Esophagus squamous epithelium (tissue), 5 donors: ENCODE measurements around the gene ZNF521. TPM values are rescaled to one million over a fixed set of nuclear protein-coding genes. Genes with fewer than 3 reads are reported as not detected.
"Not testable (repeated sequence)": the region's sequence is repeated elsewhere in the genome, so short reads cannot be mapped to it uniquely, and the experiment has no call there.

Experiments used
- DNase-seq: peaks from one replicate; lab custom pipeline; 2025; lab: John Stamatoyannopoulos, UW
- H3K27ac ChIP-seq, 4 donors: fragments of 200-600 bp; sonication (generic); one replicate each; pipeline ENCODE4 v1.5.1; 2016 to 2019; ENCODE audit warnings: mild to moderate bottlenecking in 1 of 4
- H3K27me3 ChIP-seq, 4 donors: fragments of 200-600 bp; sonication (generic); 1 replicate in 3 of 4; 2 replicates in 1 of 4; pipeline versions ENCODE4 v1.5.1 to v1.6.0; 2017 to 2021; ENCODE audit warnings: antibody characterized with exemption in 1 of 4
- H3K36me3 ChIP-seq, 3 donors: fragments of 200-600 bp; sonication (generic); one replicate each; pipeline ENCODE4 v1.5.1; 2016 to 2019
- H3K4me1 ChIP-seq, 3 donors: fragments of 200-600 bp; sonication (generic); one replicate each; pipeline ENCODE4 v1.5.1; 2017 to 2019
- H3K4me3 ChIP-seq, 4 donors: fragments of 200-600 bp; sonication (generic); 1 replicate in 3 of 4; 2 replicates in 1 of 4; pipeline ENCODE4 v1.5.1; 2016 to 2019; ENCODE audit warnings: mild to moderate bottlenecking in 2 of 4, moderate library complexity in 1 of 4
- H3K9me3 ChIP-seq, 3 donors: fragments of 200-600 bp; sonication (generic); one replicate each; pipeline ENCODE4 v1.5.1; 2016 to 2019
- POLR2A ChIP-seq, 4 donors: fragments of 450-650 bp; IDR thresholded peaks; one replicate each; pipeline ENCODE4 v1.6.1; 2017; ENCODE audit warnings: antibody characterized with exemption in 4 of 4, mild to moderate bottlenecking in 4 of 4, moderate library complexity in 3 of 4
- WGBS, 2 donors: methylation state at CpG; one replicate each; pipeline ENCODE4 v1.1.5; 2018; 5-methylcytosine and 5-hydroxymethylcytosine counted together
- intact Hi-C: fragments of 100-400 bp; cut with DNase I; formaldehyde crosslinking; loops from one replicate; pipeline ENCODE4 v1.15.0; 2022
- total RNA-seq, 4 donors: library from RNA; depleted of rRNA; stranded (reverse); fragments of >200 nt; gene quantifications; one replicate each; pipeline ENCODE4 v1.1.0, GENCODE V29; 2016
- TF ChIP-seq, protein P1 (sequence below), 6 experiments: fragments of 450-650 bp in 4 of 6; fragments of 200-600 bp in 2 of 6; sonication (generic) in 2 of 6; IDR thresholded peaks; one replicate each; pipeline ENCODE4 v1.5.1; 2016 to 2019; ENCODE audit warnings: antibody characterized with exemption in 6 of 6, mild to moderate bottlenecking in 4 of 6, moderate library complexity in 4 of 6
- donor health status: DM: yes; HTN: yes; CAD: no.

The ZNF521 gene
- total RNA-seq, 4 donors from 2014 or later = 0.68 to 11.3 (median 4.7) TPM

DNA sequence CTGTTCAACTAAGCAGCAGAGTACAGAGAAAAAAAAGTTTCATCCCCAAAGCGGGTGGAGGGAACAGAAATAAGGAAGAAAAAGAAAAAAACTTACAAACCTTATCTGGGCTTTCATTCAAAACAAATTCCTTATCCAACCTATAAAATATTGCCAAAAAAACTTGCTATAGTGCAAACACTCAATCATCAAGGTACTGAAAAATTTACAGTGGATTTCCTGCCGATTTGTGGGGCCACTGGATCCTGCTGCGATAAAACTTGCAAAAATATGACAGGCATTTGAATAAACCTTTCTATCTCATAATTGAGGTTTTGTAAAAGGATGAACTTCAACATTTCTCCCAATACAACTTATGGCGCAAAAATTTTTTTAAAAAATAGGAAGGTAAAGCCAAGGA, 77.0 kb downstream of the ZNF521 start:
- no peak overlapping the region for H3K4me3 ChIP-seq
- H3K4me1 ChIP-seq = peaks cover 0 to 13% (median 0%) of the 10 kb centered on the region in 3 donors
- TF ChIP-seq, protein P1, sequence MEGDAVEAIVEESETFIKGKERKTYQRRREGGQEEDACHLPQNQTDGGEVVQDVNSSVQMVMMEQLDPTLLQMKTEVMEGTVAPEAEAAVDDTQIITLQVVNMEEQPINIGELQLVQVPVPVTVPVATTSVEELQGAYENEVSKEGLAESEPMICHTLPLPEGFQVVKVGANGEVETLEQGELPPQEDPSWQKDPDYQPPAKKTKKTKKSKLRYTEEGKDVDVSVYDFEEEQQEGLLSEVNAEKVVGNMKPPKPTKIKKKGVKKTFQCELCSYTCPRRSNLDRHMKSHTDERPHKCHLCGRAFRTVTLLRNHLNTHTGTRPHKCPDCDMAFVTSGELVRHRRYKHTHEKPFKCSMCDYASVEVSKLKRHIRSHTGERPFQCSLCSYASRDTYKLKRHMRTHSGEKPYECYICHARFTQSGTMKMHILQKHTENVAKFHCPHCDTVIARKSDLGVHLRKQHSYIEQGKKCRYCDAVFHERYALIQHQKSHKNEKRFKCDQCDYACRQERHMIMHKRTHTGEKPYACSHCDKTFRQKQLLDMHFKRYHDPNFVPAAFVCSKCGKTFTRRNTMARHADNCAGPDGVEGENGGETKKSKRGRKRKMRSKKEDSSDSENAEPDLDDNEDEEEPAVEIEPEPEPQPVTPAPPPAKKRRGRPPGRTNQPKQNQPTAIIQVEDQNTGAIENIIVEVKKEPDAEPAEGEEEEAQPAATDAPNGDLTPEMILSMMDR (IDR thresholded peaks at IDR 0.05) = no peak
- no peak for TF ChIP-seq POLR2A (IDR thresholded peaks at IDR 0.05)
- intact Hi-C loops = no loop called here
- no peaks in the 10 kb centered on the region for H3K36me3 ChIP-seq
- DNase-seq = no peak
- no peaks in the 10 kb centered on the region for H3K27me3 ChIP-seq
- no peaks in the 10 kb centered on the region for H3K9me3 ChIP-seq
- WGBS, 2 donors = 77 to 86% methylated on average over 4 of the region's 4 CpGs
- no peak overlapping the region for H3K27ac ChIP-seq

DNA sequence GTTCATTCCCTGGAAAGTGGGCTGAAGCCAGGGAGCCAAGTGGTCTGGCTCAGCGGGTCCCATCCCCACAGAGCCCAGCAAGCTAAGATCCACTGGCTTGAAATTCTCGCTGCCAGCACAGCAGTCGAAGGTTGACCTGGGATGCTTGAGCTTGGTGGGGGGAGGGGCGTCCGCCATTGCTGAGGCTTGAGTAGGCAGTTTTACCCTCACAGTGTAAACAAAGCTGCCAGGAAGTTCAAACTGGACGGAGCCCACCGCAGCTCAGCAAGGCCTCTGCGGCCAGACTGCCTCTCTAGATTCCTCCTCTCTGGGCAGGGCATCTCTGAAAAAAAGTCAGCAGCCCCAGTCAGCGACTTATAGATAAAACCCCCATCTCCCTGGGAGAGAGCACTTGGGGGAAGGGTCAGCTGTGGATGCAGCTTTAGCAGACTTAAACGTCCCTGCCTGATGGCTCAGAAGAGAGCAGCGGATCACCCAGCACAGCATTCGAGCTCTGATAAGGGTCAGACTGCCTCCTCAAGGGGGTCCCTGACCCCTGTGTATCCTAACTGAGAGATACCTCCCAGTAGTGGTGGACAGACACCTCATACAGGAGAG, 84.9 kb downstream of the ZNF521 start:
- H3K4me1 ChIP-seq, H3K27me3 ChIP-seq, H3K4me3 ChIP-seq, intact Hi-C loops, H3K36me3 ChIP-seq, DNase-seq, H3K27ac ChIP-seq, H3K9me3 ChIP-seq: not testable (repeated sequence)
- WGBS, 2 donors = 68 to 95% methylated on average over 4 to 5 of the region's 12 CpGs

DNA sequence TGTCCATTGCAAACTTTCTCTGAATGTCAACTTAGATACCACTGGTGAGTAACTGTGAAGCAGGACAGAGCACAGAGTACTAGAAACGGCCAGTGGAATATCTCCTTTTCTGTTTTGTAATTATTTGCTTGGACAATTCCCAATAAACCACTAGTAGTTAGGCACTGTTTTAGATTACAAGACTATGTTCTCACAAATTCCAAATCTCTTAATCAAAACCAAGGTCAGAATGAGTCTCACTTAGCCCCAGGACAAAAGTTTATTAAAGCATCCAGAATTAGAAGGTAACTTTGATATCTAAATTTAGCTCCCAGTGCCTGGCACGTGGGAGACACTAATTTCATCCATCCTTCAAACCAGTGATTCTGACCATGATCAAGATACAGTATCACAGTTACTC, 89.0 kb downstream of the ZNF521 start:
- Histone ChIP-seq H3K9me3 (no peaks in the 10 kb centered on the region), H3K27ac (no peak overlapping the region), H3K36me3 (no peaks in the 10 kb centered on the region), H3K4me3 (no peak overlapping the region), H3K27me3 (no peaks in the 10 kb centered on the region), H3K4me1 (peaks cover 0 to 6% (median 0%) of the 10 kb centered on the region in 3 donors)
- TF ChIP-seq POLR2A (IDR thresholded peaks at IDR 0.05) = no peak
- TF ChIP-seq, protein P1 (IDR thresholded peaks at IDR 0.05) = no peak
- intact Hi-C loops = no loop called here
- 26 to 34% methylated on average over 2 of the region's 2 CpGs for WGBS, 2 donors
- DNase-seq = no peak

DNA sequence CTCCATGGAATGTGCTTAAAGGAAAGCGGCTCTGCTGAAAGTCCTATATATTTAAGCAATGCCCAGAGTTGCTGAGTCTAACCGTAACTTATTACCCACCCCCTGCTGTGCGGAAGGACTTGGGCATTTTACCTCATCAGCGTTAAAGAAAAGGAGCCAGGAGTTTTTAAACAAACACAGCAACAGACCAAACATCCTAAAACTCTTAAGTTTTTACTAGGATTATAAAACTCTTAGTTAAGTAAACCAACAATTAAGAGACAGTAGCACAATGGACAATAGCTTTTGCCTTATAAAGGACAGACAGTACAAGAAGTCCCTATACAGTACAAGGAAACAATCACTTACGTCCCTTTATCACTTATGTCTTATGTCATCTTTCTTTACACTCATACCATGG, 90.2 kb downstream of the ZNF521 start:
- DNase-seq = no peak
- H3K4me1 ChIP-seq = no peaks in the 10 kb centered on the region
- no peak for TF ChIP-seq POLR2A (IDR thresholded peaks at IDR 0.05)
- TF ChIP-seq, protein P1 (IDR thresholded peaks at IDR 0.05) = no peak

DNA sequence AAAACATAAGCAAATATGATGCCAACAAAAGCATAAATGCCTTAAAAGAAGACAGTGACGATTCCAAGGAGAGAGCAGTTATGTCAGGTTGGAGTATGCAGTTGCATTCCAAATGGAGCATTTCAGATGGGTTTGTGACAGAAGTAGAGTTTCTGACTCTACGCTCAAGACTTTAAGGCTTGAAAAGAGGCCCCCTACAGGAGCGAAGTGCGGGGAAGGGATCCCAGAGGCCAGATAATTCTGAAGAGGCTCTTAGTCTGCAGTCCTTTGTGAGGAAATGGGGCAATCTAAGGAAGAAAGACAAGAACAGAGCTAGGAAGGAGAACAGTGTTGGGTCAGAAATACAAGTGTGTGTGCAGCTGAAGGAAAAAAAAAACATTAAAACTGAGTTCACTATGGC, 95.5 kb downstream of the ZNF521 start:
- no peak for TF ChIP-seq POLR2A (IDR thresholded peaks at IDR 0.05)
- TF ChIP-seq, protein P1 (IDR thresholded peaks at IDR 0.05) = no peak

More for the DNA sequence above, 90.2 kb downstream of the ZNF521 start:
- H3K27ac ChIP-seq = no peak overlapping the region
- no peaks in the 10 kb centered on the region for H3K36me3 ChIP-seq
- H3K9me3 ChIP-seq = no peaks in the 10 kb centered on the region
- intact Hi-C loops = no loop called here
- no peak overlapping the region for H3K4me3 ChIP-seq
- H3K27me3 ChIP-seq = no peaks in the 10 kb centered on the region
- 76 to 83% methylated on average over 5 of the region's 5 CpGs for WGBS, 2 donors

More for the DNA sequence above, 95.5 kb downstream of the ZNF521 start:
- no peak for DNase-seq
- Histone ChIP-seq H3K4me3 (no peak overlapping the region), H3K36me3 (no peaks in the 10 kb centered on the region), H3K27ac (no peak overlapping the region), H3K9me3 (no peaks in the 10 kb centered on the region), H3K27me3 (no peaks in the 10 kb centered on the region), H3K4me1 (no peaks in the 10 kb centered on the region)
- intact Hi-C loops = no loop called here
- WGBS, 2 donors = 75 to 91% methylated on average over 4 of the region's 4 CpGs
